Colon (tissue), 2 donors: ENCODE data around the gene SERPINB1.
A peak's percentile ranks its signal among the peaks of the same experiment; 100 is the strongest.

Experiments
- FAIRE-seq: peaks from 2 replicates; lab custom pipeline; 2012; peaks lifted over from hg19 to GRCh38; lab: Jason Lieb, UNC
- donor health status: control.
- donor health status: control.

SERPINB1 gene

DNA sequence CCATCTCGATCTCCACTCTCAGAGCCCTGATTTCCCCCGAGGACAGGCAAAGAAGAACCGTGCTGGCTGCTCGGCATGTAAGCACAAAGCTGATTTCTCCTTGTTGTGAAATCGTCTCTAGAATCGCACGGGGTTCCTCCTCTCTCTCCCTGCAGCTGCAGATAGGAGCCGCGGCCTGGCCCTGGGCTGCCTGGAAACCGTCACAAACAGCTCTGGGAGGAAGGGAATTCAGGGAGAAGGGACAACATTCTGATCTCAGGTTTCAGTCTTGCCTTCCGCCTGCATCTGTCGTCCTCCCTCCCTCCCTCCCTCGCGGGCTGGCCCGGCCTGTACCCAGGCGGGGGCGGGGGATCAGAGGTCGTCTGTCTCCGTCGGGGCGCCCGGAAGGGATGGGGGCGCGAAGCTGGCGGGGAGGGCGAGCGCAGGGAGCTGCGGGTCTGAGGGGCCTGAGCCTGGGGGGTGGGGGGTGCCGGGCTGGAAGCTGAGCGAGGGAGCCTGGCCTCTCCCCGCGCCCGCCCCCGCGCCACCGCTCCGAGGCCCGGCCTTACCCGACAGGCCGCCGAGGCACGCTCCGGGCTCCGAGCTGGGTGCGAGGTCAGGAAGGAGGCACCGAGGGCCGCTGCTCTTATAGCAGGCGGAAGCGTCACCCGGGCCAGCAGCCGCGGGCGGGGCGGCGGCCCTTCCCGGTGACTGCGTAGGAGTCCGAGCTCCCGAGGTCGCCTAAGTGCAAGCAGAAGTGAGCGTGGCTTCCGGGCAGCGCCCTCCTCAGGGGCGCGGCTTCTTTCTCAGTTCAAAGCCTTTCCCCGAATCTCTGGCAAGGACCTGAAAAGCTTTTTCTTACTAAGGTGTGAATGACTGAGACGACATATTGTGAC is at the start of gene SERPINB1:
TSS of gene SERPINB1 (minus strand) at position 600 of the 875 bp plus-strand sequence. CDS start 1,277 bp downstream, outside the sequence.
- FAIRE-seq = no peak

DNA sequence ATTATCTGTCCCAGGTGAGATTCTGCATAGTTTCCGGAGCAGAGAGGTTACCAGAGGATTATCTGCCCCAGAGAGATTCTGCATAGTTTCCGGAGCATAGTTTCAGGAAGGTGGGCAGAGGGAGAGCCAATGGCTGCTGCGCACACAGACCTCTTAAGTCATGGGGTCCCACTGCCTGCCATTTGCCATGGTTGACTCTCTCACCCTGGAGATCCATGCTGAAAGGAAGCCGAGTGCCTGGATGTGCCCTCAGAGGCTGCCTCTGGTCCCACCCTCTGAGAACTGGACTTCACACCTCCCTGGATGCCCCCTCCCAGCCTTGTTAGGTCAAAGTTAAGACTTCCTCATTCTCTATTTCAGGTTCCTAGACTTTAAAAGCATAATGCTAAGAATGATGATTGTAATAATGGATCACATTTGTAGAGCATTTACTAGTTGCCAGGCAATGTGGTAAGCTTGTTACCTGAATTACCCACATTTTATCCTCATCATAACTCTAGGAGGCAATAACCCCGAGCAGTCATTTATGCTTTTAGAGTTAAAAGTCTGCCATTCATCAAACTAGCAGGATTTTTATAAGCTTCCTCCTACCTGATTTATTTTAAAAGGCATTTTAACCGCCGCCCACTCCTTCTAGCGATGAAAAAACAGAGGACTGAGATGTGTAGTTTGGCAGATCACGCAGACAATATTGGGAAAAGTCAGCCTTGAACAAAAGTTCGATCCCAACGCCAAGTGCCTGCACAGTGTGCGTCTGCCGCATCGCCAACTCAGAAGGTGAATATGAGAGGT is 49.5 kb upstream of the SERPINB1 start:
- peak; percentile 36 for FAIRE-seq

DNA sequence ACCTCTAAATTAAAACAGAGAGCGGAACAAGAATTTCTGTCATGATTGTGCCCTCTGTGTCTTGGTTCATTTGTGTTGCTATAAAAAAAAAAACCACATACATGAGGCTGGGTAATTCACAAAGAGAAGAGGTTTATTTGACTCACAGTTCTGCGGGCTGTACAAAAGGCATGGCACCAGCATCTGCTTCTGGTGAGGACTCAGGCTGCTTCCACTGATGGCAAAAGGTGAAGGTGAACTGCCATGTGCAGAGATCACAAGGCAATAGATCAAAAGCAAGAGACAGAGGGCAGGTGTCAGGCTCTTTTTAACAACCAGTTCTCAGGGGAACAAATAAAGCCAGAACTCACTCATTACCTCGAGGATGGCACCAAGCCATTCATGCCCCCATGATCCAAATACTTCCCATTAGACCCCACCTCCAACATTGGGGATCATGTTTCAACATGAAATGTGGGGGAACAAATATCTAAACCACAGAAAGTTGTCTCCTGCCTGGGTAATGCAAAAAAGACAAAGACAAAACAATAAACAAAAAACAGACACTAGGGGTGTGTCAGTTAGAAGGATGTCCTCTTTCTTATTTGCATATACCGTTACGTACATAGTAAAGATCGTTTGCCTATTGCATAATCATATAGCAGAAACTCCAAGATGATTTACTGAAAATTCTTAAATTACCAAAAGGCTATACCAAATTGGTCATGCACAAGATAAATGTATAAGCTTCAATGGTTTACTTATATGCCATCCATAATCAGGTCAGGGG is 44.5 kb upstream of the SERPINB1 start:
- no peak for FAIRE-seq

DNA sequence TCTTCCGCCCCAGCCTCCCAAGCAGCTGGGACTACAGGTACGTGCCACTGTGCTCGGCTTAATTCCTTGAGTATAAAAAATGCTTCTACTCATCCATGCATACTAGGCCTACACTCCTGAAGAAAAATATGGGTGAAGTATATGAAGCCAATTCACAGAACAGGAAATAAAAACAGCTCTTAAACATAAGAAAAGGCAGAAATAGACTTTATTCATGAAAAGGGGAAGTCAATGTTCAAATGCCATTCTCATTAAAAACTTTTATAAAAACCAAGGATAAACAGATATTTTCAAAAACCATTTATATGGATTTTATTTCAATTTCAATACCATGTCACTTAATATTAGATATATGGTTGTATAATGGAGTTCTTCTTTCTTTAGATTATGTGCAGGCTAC is 43.1 kb upstream of the SERPINB1 start:
- FAIRE-seq = no peak

DNA sequence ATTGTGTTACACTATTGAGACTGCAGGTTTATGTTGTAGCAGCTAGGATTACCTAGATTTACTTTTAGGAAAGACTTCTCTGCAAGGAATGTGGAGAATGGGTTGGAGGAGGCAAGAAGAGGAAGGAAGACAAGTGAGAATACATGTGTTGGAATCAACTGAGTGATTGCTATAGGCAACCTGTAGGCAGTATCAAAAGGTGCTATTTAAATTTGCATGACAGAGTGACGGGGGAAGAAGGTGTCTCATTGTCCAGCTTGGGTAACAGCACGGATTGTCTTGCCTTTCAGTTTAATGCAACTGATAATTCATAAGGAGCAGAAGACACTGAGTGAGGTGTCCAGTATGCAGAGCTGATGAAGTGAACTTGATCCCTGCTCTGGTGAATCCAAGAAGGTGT is 42.0 kb upstream of the SERPINB1 start:
- no peak for FAIRE-seq

DNA sequence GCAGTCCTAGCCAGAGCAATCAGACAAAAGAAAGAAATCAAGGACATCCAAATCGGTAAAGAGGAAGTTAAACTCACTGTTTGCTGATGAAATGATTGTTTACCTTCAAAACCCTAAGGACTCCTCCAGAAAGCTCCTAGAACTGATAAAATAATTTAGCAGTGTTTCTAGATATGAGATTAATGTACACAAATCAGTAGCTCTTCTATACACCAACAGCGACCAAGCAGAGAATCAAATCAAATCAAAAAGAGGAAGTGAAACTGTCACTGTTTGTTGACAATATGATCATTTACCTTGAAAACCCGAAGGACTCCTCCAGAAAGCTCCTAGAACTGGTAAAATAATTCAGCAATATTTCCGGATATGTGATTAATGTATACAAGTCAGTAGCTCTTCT is 39.8 kb upstream of the SERPINB1 start:
- FAIRE-seq = no peak

DNA sequence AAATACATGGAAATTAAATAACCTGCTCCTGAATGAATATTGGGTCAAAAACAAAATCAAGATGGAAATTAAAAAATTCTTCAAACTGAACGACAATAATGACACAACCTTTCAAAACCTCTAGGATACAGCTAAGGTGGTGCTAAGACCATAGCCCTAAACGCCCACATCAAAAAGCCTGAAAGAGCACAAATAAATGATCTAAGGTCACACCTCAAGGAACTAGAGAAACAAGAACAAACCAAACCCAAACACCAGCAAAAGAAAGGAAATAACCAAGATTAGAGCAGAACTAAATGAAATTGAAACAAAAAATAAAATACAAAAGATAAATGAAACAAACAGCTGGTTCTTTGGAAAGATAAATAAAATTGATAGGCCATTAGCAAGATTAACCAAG is 38.5 kb upstream of the SERPINB1 start:
- FAIRE-seq = peak; percentile 79

DNA sequence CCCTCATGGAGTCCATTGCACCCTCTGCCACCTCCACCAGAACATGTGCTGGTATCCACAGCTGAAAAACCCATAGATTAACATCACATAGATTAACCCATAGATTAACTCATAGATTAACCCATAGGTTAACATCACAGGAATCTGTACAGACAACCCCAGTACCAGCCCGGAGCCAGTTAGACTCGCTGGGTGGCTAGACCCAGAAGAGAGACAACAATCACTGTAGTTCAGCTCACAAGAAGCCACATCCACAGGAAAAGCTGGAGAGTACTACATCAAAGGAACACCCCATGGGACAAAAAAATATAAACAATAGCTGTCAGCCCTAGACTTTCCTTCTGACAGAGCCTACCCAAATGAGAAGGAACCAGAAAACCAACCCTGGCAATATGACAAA is 36.3 kb upstream of the SERPINB1 start:
- FAIRE-seq = no peak

DNA sequence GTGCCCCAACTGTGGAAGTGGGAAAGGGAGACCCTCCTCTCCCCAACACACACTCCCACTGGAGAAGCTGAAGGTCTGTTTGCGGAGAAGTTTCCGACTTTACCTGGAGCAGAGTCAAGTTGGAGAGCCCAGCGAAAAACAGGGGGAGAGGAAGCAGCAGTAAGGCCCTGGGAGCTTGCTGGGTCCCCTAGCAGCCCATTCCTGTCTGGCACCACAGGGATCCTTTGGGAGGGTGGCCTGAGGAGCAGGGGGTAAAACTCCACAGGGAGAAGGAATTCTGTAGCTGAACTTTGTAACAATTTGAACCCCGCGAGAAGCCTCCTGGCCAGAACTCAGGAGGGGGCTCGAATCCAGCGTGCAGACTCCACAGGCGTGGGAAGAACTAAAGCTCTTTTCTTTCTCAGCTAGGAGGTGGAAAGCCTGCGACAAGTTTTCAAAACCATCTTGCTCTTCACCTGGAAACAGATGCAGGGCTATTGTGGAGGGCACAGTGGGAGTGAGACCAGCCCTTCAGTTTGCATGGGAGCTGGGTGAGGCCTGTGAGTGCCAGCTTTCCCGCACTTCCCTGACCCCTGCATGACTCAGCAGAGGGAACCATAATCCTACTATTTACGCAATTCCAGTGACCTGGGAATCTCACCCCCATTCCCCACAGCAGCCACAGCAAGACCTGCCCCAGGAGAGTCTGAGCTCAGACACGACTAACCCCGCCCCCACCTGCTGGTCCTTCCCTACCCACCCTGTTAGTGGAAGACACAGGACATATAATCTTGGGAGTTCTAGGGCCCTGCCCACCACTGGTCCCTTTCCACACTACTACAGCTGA is 35.6 kb upstream of the SERPINB1 start:
- FAIRE-seq = no peak

DNA sequence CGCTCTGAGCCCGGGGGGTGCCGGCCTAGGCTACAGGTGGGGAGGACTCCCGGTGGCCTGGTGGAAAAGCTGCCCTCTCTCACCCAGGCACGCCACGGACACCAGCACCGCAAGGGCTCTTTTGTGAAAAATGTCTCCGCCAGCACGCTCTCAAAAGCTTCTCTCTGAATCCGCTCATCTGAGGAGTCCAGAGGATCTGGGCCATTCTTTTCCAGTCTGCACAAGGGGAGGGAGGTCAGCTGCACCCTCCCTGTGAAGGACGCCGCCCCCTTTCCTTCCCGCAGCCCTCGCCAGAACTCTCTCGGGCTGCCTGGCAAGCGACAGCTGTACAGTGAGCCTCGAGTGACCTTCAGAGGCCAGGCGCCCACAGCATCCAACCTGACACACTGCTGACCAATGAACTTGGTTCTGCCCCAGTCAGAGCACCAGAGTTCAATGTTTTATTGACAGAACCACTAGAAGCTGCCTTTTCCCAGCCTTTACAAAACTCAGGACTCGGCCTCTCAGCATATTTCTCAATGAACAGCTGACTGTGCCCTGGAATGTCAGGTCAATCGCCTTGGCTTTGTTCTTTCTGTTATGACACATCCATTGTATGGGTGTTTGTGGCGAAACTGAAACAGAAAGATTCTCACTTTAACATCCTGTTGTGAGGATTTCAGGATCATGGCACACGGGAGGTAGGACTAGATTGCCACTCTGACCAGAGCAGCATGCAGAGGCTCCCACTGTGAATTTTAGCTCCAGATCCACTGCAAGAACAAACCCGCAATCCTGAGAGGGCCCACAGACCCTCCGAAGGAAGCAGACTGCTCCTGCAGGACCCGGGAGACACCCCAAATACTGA is 34.8 kb upstream of the SERPINB1 start:
- FAIRE-seq = no peak

DNA sequence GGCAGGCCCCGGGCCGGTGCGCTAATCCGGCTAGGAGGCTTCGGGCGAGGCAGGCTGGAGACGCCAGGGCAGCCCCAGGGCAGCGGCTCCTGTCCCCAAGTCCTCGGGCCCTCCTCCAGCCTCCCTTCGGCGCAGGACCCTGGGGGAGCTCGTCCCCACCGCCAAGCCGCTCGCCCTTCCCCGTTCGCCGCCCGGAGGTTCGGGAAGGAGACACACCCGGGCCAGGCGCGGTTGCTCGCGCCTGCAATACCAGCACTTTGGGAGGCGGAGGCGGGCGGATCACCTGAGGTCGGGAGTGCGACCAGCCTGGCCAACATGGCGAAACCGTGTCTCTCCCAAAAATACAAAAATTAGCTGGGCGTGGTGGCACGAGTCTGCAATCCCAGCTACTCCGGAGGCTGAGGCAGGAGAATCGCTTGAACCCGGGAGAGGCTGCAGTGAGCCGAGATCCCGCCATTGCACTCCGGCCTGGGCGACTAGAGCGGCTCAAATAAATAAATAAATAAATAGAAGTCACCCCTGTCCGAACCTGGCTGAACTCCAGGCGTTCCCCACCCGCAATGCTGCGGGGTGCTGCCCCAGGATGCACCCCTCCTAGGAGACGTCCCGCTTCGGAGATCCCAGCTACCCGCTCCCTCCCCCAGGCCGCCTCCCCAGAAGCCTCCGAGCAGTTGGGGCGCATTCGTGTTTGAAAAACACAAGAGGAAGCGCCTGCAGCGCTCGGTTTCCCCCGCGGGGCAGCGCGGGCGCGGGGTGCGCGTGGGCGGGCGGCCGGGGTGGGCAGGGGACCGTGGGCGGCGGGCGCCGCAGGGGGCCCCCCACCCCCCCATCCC is 33.9 kb upstream of the SERPINB1 start:
- no peak for FAIRE-seq

DNA sequence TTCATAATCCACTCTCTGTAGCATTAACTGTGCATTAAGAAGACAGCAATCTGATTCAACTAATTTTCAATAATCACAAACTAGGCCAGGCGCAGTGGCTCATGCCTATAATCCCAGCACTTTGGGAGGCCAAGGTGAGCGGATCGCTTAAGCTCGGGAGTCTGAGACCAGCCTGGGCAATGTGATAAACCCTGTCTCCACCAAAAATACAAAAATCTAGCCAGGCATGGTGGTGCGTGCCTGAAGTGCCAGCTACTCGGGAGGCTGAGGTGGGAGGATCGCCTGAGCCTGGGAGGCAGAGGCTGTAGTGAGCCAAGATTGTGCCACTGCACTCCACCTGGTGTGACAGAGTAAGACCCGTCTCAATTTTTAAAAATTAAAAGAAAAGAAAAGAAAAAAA is 32.0 kb upstream of the SERPINB1 start:
- FAIRE-seq = no peak

DNA sequence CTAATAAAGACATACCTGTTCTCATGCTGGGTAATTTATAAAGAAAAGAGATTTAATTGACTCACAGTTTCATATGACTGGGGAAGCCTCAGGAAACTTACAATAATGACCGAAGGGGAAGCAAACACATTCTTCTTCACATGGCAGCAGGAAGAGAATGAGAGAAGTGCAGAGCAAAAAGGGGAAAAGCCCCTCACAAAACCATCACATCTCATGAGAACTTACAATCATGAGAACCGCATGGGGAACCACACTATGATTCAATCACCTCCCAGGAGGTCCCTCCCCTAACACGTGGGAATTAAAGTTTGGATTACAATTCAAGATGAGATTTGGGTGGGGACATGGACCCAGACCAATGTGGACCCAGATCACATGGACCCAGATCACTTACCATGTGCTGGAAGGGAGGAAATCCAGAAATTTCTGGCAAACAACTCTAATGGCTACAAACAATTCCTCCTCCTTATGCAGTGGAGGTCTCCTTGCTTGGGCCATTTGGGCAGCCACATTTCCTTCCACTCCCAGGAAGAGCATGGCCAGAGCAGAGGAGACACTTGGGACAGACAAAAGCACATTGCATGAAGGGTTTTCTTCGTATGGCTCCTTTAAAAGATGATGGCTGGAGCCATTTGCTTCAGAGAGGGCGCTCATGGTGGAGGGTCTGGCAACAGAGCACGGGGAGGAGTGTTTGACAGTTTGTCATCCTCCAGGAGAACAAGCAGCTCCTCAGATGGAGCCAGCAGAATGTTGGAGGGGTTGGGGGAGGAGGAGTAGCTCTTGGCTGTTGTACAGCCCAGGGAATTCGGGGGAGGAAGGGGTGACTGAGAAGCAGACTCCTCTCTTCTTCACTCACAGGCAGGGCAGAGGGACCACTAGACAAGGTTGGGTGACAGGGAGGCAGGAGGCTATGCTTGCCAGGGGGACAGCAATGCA is 31.0 kb upstream of the SERPINB1 start:
- FAIRE-seq = no peak

DNA sequence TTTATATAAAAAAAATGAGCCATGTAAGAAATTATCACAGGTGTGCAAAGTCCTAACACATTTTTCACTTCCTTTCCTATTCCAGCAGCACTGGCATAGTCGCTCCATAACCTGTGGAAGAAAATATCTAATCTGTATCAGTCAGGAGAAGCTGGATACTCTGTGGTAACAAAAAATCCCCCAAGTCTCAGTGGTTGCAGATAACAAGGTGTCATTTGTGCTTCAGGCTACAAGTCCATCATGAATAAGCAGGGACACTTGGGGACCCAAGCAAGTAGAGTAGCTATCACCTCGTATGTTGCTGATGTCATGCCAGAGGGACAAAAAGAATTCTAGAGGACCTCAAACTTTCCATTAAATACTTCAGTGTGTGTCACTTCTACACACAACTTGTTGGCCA is 30.3 kb upstream of the SERPINB1 start:
- FAIRE-seq = no peak

DNA sequence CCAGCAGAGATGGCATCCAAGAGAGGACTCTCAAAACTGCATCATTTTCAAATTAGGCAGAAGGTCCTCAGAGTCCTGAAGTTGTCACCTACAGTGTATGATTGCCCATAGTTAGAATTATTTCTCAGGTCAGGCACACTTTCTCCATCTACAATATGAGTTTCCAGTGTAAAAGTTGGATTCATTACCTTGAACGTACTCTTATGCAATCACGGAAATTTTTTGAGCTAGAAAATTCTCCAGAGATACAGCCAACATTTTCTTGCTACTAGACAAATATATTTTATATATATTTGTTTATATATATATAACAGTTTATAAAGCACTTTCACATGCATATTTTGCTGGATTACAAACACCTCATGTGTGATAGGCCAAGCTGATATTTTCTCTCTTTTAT is 29.4 kb upstream of the SERPINB1 start:
- no peak for FAIRE-seq

DNA sequence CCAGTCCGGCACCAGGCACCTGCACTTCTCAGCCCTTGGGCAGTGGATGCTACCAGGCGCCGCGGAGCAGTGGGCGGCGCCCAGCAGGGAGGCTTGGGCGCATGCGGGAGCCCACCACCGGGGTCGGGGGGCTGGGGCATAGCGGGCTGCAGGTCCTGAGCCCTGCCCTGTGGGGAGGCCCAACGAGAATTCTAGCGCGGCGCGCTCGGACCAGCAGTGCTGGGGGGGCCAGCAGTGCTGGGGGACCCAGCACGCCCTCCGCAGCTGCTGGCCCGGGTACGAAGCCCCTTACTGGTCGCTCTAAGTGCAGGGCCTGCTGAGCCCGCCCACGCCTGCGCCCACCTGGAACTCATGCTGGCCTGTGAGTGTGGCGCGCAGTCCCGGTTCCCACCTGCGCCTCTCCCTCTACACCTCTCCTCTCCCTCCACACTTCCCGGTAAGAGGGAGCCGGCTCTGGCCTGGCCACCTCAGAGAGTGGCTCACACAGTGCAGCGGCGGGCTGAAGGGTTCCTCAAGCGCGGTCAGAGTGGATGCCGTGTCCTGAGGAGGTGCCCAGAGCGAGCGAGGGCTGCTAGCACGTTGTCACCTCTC is 28.5 kb upstream of the SERPINB1 start:
- no peak for FAIRE-seq

DNA sequence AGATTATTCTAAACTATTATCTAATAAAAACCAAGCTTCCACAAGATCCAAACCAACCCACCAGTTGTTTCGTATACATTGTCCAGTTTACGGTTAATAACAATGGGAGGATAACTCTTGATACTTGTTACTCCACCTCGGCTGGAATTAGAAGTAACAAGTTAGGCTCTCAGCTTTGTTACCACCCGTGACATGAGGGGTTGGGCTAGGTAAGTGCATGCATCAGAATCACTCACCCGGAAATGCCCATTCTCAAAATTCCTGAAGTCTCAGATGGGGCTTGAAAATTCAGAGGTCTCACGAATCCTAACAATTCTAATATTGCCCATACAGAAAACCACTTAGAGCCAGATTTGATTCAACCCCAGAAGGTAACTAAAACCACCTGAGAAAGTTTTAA is 27.0 kb upstream of the SERPINB1 start:
- no peak for FAIRE-seq

DNA sequence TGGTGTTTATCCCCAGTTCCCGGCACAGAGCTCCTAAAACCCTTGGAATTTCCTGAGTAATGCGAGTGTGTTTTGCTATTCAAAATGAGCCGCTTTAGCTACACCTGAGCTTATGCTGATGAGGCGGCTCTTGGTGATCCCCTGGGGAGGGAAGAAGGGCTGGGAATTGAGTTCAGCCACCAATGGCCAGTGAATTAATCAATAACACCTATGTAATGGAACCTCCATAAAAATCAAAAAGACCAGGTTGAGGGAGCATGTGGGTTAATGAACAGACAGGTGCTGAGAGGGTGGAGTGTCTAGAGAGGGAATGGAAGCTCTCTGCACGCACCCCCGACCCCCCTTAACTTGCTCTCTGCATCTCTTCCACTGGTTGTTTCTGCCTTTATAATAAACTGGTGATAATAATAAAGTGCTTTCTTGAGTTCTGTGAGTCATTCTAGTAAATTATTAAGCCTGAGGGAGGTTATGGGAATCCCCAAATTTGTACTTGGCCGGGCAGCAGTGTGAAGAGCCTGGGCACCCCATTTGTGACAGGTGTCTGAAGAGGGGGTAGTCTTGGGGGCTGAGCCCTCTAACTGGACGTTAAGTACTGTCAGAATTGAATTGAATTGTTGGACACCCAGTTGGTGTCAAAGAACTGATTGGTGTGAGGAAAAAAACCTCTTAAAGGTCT is 24.6 kb upstream of the SERPINB1 start:
- FAIRE-seq = no peak
